Stimulated activated CD4-positive, alpha-beta T cell treated with anti-CD3 and anti-CD28 coated beads, TNF-alpha, amount 100 ng/mL, for 24 hours (primary cell): ENCODE measurements around the gene KANSL1.
A peak's percentile ranks its signal among the peaks of the same experiment; 100 is the strongest.
"Not testable (repeated sequence)": the region's sequence is repeated elsewhere in the genome, so short reads cannot be mapped to it uniquely, and the experiment has no call there.

Experiments used
- DNase-seq, 3 experiments: peaks; one replicate each; pipeline ENCODE4 v3.0.0-alpha.2; 2020; ENCODE audit warnings: low read depth in 3 of 3

The KANSL1 gene

GRCh38 chr17:46193151-46193625 lies at the start of gene KANSL1:
Gene KANSL1, minus strand, starts transcription at chr17:46193429. Its CDS starts 21,286 bp downstream, at chr17:46172143.
- peak; percentile 76 to 85 (median 78) for DNase-seq

GRCh38 chr17:46231359-46231758 lies 38.1 kb upstream of the KANSL1 start:
- not testable (repeated sequence) for DNase-seq

GRCh38 chr17:46225274-46225794 lies 32.1 kb upstream of the KANSL1 start:
- peak; percentile 88 to 95 (median 90) for DNase-seq

GRCh38 chr17:46224864-46225263 lies 31.6 kb upstream of the KANSL1 start:
- DNase-seq, result not testable (repeated sequence)

- DNase-seq, result not testable (repeated sequence)
Measured at GRCh38 chr17:46223041-46223440, 29.8 kb upstream of the KANSL1 start.

GRCh38 chr17:46216682-46217081 lies 23.5 kb upstream of the KANSL1 start:
- DNase-seq, result no peak

- DNase-seq, result peak; percentile 35 to 38 (median 36)
Measured at GRCh38 chr17:46212634-46213435, 19.6 kb upstream of the KANSL1 start.

- DNase-seq, result no peak
Measured at GRCh38 chr17:46208997-46209396, 15.8 kb upstream of the KANSL1 start.

GRCh38 chr17:46205975-46206374 lies 12.7 kb upstream of the KANSL1 start:
- DNase-seq, result no peak

GRCh38 chr17:46202424-46202823 lies 9.2 kb upstream of the KANSL1 start:
- no peak for DNase-seq

GRCh38 chr17:46201491-46201890 lies 8.3 kb upstream of the KANSL1 start:
- no peak for DNase-seq

- DNase-seq, result no peak
Measured at GRCh38 chr17:46200197-46200596, 7.0 kb upstream of the KANSL1 start.

- no peak for DNase-seq
Measured at GRCh38 chr17:46199379-46199778, 6.2 kb upstream of the KANSL1 start.

GRCh38 chr17:46198233-46198632 lies 5.0 kb upstream of the KANSL1 start:
- DNase-seq, result no peak

GRCh38 chr17:46197530-46197929 lies 4.3 kb upstream of the KANSL1 start:
- no peak for DNase-seq

GRCh38 chr17:46195939-46196716 lies 2.9 kb upstream of the KANSL1 start:
- DNase-seq, result no peak

- DNase-seq, result no peak
Measured at GRCh38 chr17:46195217-46195855, 2.1 kb upstream of the KANSL1 start.

- peak; percentile 28 to 53 (median 33) for DNase-seq
Measured at GRCh38 chr17:46194393-46195216, 1.4 kb upstream of the KANSL1 start.

GRCh38 chr17:46193626-46194392 lies 580 bp upstream of the KANSL1 start:
- peak; percentile 90 to 96 (median 91) for DNase-seq
